PFSK-1 (cell line): Measurements from ENCODE around the gene S100A13.

Experiments
- FOXP2 ChIP-seq: optimal IDR thresholded peaks from 2 replicates; pipeline ENCODE3; 2011; ENCODE audit warnings: borderline replicate concordance, control low read depth, inconsistent platforms; ENCODE audit not compliant: insufficient read depth; ENCODE audit errors: extremely low read length, extremely low read depth
- POLR2AphosphoS5 ChIP-seq: IDR thresholded peaks from 2 replicates; pipeline ENCODE4 v1.6.1; 2012; ENCODE audit warnings: low read depth, mild to moderate bottlenecking, control low read depth, low read length, moderate library complexity
- SIN3A ChIP-seq: IDR thresholded peaks from 2 replicates; pipeline ENCODE4 v1.6.1; 2012; ENCODE audit warnings: mild to moderate bottlenecking, low read length, moderate library complexity, borderline replicate concordance; ENCODE audit not compliant: insufficient read depth
- TAF1 ChIP-seq: IDR thresholded peaks from 2 replicates; pipeline ENCODE4 v1.6.1; 2012; ENCODE audit warnings: low read length, control low read depth, borderline replicate concordance; ENCODE audit not compliant: insufficient read depth
- TF ChIP-seq, protein P1 (sequence below), 2 experiments: IDR thresholded peaks; 2 replicates each; pipeline versions ENCODE4 v1.6.1 to v1.8.0; 2011 to 2012; ENCODE audit warnings: low read depth in 2 of 2, low read length in 2 of 2, control low read depth in 1 of 2, inconsistent platforms in 1 of 2, mild to moderate bottlenecking in 1 of 2, moderate library complexity in 1 of 2; ENCODE audit not compliant: insufficient read depth in 1 of 2

DNA sequence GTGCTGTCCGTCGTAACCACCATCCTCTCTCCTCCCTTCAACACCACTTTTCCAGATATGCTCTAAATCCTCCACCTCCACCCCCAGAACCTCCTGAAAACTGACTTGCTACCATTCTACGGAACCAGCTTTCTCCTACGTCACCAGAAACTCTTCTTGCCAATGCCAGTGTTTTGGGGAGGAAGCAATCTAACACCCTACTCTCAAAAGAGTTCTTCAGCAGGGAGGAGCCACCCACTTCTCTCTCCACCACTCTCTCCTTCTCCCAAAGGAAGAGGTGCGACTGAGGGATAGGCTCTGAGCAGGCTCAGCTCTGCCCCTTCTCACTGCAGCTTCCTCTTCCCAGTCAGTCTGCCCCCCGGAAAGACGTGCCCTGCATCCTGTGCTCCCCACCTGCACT is 55.6 kb downstream of the S100A13 start:
- TF ChIP-seq POLR2AphosphoS5 (no peak), TAF1 (no peak), SIN3A (no peak), FOXP2 (no peak)
- TF ChIP-seq, protein P1, sequence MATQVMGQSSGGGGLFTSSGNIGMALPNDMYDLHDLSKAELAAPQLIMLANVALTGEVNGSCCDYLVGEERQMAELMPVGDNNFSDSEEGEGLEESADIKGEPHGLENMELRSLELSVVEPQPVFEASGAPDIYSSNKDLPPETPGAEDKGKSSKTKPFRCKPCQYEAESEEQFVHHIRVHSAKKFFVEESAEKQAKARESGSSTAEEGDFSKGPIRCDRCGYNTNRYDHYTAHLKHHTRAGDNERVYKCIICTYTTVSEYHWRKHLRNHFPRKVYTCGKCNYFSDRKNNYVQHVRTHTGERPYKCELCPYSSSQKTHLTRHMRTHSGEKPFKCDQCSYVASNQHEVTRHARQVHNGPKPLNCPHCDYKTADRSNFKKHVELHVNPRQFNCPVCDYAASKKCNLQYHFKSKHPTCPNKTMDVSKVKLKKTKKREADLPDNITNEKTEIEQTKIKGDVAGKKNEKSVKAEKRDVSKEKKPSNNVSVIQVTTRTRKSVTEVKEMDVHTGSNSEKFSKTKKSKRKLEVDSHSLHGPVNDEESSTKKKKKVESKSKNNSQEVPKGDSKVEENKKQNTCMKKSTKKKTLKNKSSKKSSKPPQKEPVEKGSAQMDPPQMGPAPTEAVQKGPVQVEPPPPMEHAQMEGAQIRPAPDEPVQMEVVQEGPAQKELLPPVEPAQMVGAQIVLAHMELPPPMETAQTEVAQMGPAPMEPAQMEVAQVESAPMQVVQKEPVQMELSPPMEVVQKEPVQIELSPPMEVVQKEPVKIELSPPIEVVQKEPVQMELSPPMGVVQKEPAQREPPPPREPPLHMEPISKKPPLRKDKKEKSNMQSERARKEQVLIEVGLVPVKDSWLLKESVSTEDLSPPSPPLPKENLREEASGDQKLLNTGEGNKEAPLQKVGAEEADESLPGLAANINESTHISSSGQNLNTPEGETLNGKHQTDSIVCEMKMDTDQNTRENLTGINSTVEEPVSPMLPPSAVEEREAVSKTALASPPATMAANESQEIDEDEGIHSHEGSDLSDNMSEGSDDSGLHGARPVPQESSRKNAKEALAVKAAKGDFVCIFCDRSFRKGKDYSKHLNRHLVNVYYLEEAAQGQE (IDR thresholded peaks at IDR 0.05; ENCODE audit: insufficient read depth in 1 of 2, low read depth in 2 of 2, low read length in 2 of 2): no peak
